Subcutaneous abdominal adipose tissue (tissue), 5 donors: ENCODE results near the gene SYNE2.

Experiments
- H3K27ac ChIP-seq: one replicate; pipeline ENCODE4 v1.7.0; 2013; ENCODE audit warnings: low read depth, mild to moderate bottlenecking, inconsistent platforms, low read length, moderate library complexity
- H3K27me3 ChIP-seq, 5 donors: one replicate each; pipeline ENCODE4 v1.7.0; 2013; ENCODE audit warnings: low read length in 5 of 5, inconsistent platforms in 1 of 5; ENCODE audit not compliant: control insufficient read depth in 5 of 5, insufficient read depth in 4 of 5
- H3K36me3 ChIP-seq, 5 donors: one replicate each; pipeline ENCODE4 v1.7.0; 2013; ENCODE audit warnings: low read length in 5 of 5; ENCODE audit not compliant: control insufficient read depth in 5 of 5, insufficient read depth in 5 of 5
- H3K4me1 ChIP-seq, 5 donors: one replicate each; pipeline ENCODE4 v1.7.0; 2013; ENCODE audit warnings: low read length in 5 of 5, mild to moderate bottlenecking in 3 of 5, moderate library complexity in 1 of 5; ENCODE audit not compliant: control insufficient read depth in 5 of 5, insufficient read depth in 5 of 5
- H3K4me3 ChIP-seq, 5 donors: one replicate each; pipeline ENCODE4 v1.7.0; 2013; ENCODE audit warnings: low read length in 5 of 5, low read depth in 1 of 5
- H3K9ac ChIP-seq, 5 donors: one replicate each; pipeline ENCODE4 v1.7.0; 2013; ENCODE audit warnings: low read length in 5 of 5, mild to moderate bottlenecking in 4 of 5, moderate library complexity in 3 of 5
- H3K9me3 ChIP-seq, 5 donors: one replicate each; pipeline ENCODE4 v1.7.0; 2013; ENCODE audit warnings: low read length in 5 of 5; ENCODE audit not compliant: control insufficient read depth in 5 of 5
- donor health status: healthy.
- donor health status: healthy.
- donor health status: healthy.
- donor health status: healthy.
- donor health status: healthy.

SYNE2 gene

GRCh38 chr14:64213086-64213485 lies 360.3 kb downstream of the SYNE2 start:
- H3K36me3 ChIP-seq = peaks cover 0 to 98% (median 87%) of the 10 kb centered on the region in 5 donors
- no peaks in the 10 kb centered on the region for H3K9me3 ChIP-seq
- H3K4me1 ChIP-seq = peaks cover 0 to 7% (median 6%) of the 10 kb centered on the region in 5 donors
- H3K27ac ChIP-seq = no peak overlapping the region
- no peak overlapping the region for H3K4me3 ChIP-seq
- H3K9ac ChIP-seq = no peak overlapping the region
- no peaks in the 10 kb centered on the region for H3K27me3 ChIP-seq

- peaks cover 0 to 98% (median 87%) of the 10 kb centered on the region in 5 donors for H3K36me3 ChIP-seq
- no peak overlapping the region for H3K9ac ChIP-seq
- H3K27ac ChIP-seq = no peak overlapping the region
- no peak overlapping the region for H3K4me3 ChIP-seq
- peaks cover 0 to 7% (median 6%) of the 10 kb centered on the region in 5 donors for H3K4me1 ChIP-seq
- no peaks in the 10 kb centered on the region for H3K27me3 ChIP-seq
- H3K9me3 ChIP-seq = no peaks in the 10 kb centered on the region
Measured at GRCh38 chr14:64213853-64214570, 361.2 kb downstream of the SYNE2 start.

- Histone ChIP-seq H3K36me3 (peaks cover 0 to 98% (median 87%) of the 10 kb centered on the region in 5 donors), H3K27me3 (no peaks in the 10 kb centered on the region), H3K9me3 (no peaks in the 10 kb centered on the region), H3K27ac (no peak overlapping the region), H3K4me1 (peaks cover 0 to 7% (median 6%) of the 10 kb centered on the region in 5 donors), H3K9ac (no peak overlapping the region), H3K4me3 (no peak overlapping the region)
Measured at GRCh38 chr14:64215274-64215673, 362.5 kb downstream of the SYNE2 start.

- no peak overlapping the region for H3K27ac ChIP-seq
Measured at GRCh38 chr14:64215978-64216377, 363.2 kb downstream of the SYNE2 start.

GRCh38 chr14:64217308-64217707 lies 364.5 kb downstream of the SYNE2 start:
- Histone ChIP-seq H3K36me3 (peaks cover 0 to 96% (median 87%) of the 10 kb centered on the region in 5 donors), H3K9ac (no peak overlapping the region), H3K4me3 (no peak overlapping the region), H3K27ac (no peak overlapping the region), H3K27me3 (no peaks in the 10 kb centered on the region), H3K4me1 (peaks cover 0 to 7% (median 6%) of the 10 kb centered on the region in 5 donors), H3K9me3 (no peaks in the 10 kb centered on the region)

More at GRCh38 chr14:64215978-64216377, 363.2 kb downstream of the SYNE2 start:
- Histone ChIP-seq H3K4me1 (peaks cover 0 to 7% (median 6%) of the 10 kb centered on the region in 5 donors), H3K36me3 (peaks cover 0 to 98% (median 87%) of the 10 kb centered on the region in 5 donors), H3K4me3 (no peak overlapping the region), H3K9ac (no peak overlapping the region), H3K9me3 (no peaks in the 10 kb centered on the region), H3K27me3 (no peaks in the 10 kb centered on the region)

GRCh38 chr14:64217834-64218233 lies 365.0 kb downstream of the SYNE2 start:
- peaks cover 0 to 7% (median 6%) of the 10 kb centered on the region in 5 donors for H3K4me1 ChIP-seq
- no peak overlapping the region for H3K4me3 ChIP-seq
- H3K9me3 ChIP-seq = no peaks in the 10 kb centered on the region
- H3K36me3 ChIP-seq = peaks cover 2 to 94% (median 85%) of the 10 kb centered on the region in 5 donors
- no peak overlapping the region for H3K27ac ChIP-seq
- no peak overlapping the region for H3K9ac ChIP-seq
- no peaks in the 10 kb centered on the region for H3K27me3 ChIP-seq

DNA sequence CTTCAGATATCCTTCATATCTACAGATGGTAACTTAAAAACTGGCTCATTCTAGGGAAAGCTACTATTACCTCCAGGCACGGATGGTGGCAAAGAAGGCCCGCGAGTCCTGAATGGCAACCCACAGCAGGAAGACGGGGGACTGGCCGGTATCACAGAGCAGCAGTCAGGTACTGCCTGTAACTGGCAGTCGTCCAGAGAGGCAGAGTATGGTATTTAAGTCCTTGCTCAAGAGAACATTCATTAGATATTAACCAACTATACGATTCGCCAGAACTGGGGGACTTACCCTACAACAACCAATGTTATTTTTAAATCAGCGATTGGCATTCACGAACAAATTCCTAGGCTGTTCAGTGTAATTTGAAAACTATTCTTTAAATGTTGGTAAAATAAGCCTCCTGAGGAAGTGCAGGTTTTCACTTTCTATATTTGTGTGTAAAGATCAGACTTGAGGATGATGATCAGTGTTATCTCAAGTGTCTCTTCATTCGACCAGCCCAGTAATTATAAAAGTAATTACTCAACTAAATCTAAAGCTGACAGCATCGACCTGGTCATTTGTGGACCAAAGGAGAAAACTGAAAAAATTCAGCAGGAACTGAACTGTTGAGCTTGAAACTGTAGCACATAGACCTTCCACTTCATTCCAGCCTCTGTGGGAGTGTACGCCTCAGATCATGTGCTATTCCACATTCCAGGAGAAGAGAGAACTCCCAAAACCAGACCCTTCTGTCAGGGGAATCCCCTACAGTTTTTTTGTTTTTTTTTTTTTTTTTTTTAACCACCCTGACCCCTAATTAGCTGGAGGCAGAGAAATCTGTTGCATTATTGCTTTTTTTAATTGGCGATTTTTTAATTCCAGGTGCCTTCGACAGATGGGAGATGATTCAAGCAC lies 365.8 kb downstream of the SYNE2 start:
- Histone ChIP-seq H3K27ac (no peak overlapping the region), H3K9ac (no peak overlapping the region), H3K4me3 (no peak overlapping the region), H3K36me3 (peaks cover 6 to 94% (median 87%) of the 10 kb centered on the region in 5 donors), H3K4me1 (peaks cover 0 to 7% (median 6%) of the 10 kb centered on the region in 5 donors), H3K27me3 (no peaks in the 10 kb centered on the region), H3K9me3 (no peaks in the 10 kb centered on the region)

GRCh38 chr14:64220056-64220455 lies 367.3 kb downstream of the SYNE2 start:
- peaks cover 9 to 96% (median 87%) of the 10 kb centered on the region in 5 donors for H3K36me3 ChIP-seq
- H3K27ac ChIP-seq = no peak overlapping the region
- H3K27me3 ChIP-seq = no peaks in the 10 kb centered on the region
- no peak overlapping the region for H3K9ac ChIP-seq
- H3K4me3 ChIP-seq = no peak overlapping the region
- H3K9me3 ChIP-seq = no peaks in the 10 kb centered on the region
- H3K4me1 ChIP-seq = peaks cover 0 to 7% (median 6%) of the 10 kb centered on the region in 5 donors

DNA sequence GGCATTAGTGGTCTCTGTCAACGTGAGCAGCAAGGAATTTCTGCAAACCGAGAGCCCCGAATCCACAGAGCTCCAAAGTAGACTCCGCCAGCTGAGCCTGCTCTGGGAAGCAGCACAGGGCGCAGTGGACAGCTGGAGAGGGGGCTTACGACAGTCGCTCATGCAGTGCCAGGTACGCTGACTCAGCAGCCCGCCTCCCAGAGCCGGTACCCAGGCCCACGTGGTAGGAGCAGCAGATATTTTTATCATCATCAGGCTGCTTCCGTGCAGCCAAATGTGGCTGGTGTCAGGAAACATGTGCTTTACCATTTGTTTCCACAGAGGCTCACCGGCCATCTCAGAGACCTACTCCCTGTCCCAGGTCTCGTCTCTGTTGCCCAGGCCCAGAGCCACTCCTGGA lies 367.7 kb downstream of the SYNE2 start:
- Histone ChIP-seq H3K27ac (no peak overlapping the region), H3K36me3 (peaks cover 9 to 96% (median 87%) of the 10 kb centered on the region in 5 donors), H3K9ac (no peak overlapping the region), H3K4me1 (peaks cover 0 to 7% (median 6%) of the 10 kb centered on the region in 5 donors), H3K27me3 (no peaks in the 10 kb centered on the region), H3K9me3 (no peaks in the 10 kb centered on the region), H3K4me3 (no peak overlapping the region)
